ENCODE measurements around the gene SMARCD1.

Gene SMARCD1

GRCh38 chr12:50089730-50090129 lies 4.6 kb downstream of the SMARCD1 start:
- no peak overlapping the region for H3K27ac ChIP-seq (replicated peaks)

GRCh38 chr12:50090391-50090790 lies 5.2 kb downstream of the SMARCD1 start:
- Histone ChIP-seq H3K4me3 (replicated peaks; ENCODE audit: insufficient read depth, low read length) (no peak overlapping the region), H3K27ac (replicated peaks) (no peak overlapping the region), H3K27me3 (ENCODE audit: insufficient read depth, poor library complexity, severe bottlenecking) (no peaks in the 10 kb centered on the region)
- TF ChIP-seq GABPA (IDR thresholded peaks at IDR 0.05; ENCODE audit: low read depth) (no peak), REST (IDR thresholded peaks at IDR 0.05; ENCODE audit: insufficient replicate concordance, low read depth) (no peak), SPI1 (IDR thresholded peaks at IDR 0.05; ENCODE audit: borderline replicate concordance, low read depth) (no peak), CTCF (IDR thresholded peaks at IDR 0.05; ENCODE audit: insufficient read depth, low read length) (no peak), POLR2AphosphoS5 (IDR thresholded peaks at IDR 0.05; ENCODE audit: low read depth) (no peak)
- no peak for DNase-seq (ENCODE audit: low read depth in 1 of 2, low spot score in 1 of 2)

More at GRCh38 chr12:50089730-50090129, 4.6 kb downstream of the SMARCD1 start:
- DNase-seq (ENCODE audit: low read depth in 1 of 2, low spot score in 1 of 2) = no peak
- TF ChIP-seq SPI1 (IDR thresholded peaks at IDR 0.05; ENCODE audit: borderline replicate concordance, low read depth) (no peak), GABPA (IDR thresholded peaks at IDR 0.05; ENCODE audit: low read depth) (no peak)
- H3K4me3 ChIP-seq (replicated peaks; ENCODE audit: insufficient read depth, low read length) = no peak overlapping the region
- no peaks in the 10 kb centered on the region for H3K27me3 ChIP-seq (ENCODE audit: insufficient read depth, poor library complexity, severe bottlenecking)

- no peaks in the 10 kb centered on the region for H3K27me3 ChIP-seq (ENCODE audit: insufficient read depth, poor library complexity, severe bottlenecking)
- TF ChIP-seq GABPA (IDR thresholded peaks at IDR 0.05; ENCODE audit: low read depth) = no peak
- TF ChIP-seq REST (IDR thresholded peaks at IDR 0.05; ENCODE audit: insufficient replicate concordance, low read depth) = no peak
- no peak for TF ChIP-seq CTCF (IDR thresholded peaks at IDR 0.05; ENCODE audit: insufficient read depth, low read length)
- no peak for TF ChIP-seq POLR2AphosphoS5 (IDR thresholded peaks at IDR 0.05; ENCODE audit: low read depth)
- no peak for TF ChIP-seq SPI1 (IDR thresholded peaks at IDR 0.05; ENCODE audit: borderline replicate concordance, low read depth)
- DNase-seq (ENCODE audit: low read depth in 1 of 2, low spot score in 1 of 2) = no peak
- no peak overlapping the region for H3K4me3 ChIP-seq (replicated peaks; ENCODE audit: insufficient read depth, low read length)
- H3K27ac ChIP-seq (replicated peaks) = no peak overlapping the region
Measured at GRCh38 chr12:50097952-50098351, 12.8 kb downstream of the SMARCD1 start.

- DNase-seq (ENCODE audit: low read depth in 1 of 2, low spot score in 1 of 2) = no peak
- TF ChIP-seq REST (IDR thresholded peaks at IDR 0.05; ENCODE audit: insufficient replicate concordance, low read depth) (no peak), POLR2AphosphoS5 (IDR thresholded peaks at IDR 0.05; ENCODE audit: low read depth) (no peak), CTCF (IDR thresholded peaks at IDR 0.05; ENCODE audit: insufficient read depth, low read length) (no peak), GABPA (IDR thresholded peaks at IDR 0.05; ENCODE audit: low read depth) (no peak), SPI1 (IDR thresholded peaks at IDR 0.05; ENCODE audit: borderline replicate concordance, low read depth) (no peak)
- no peaks in the 10 kb centered on the region for H3K27me3 ChIP-seq (ENCODE audit: insufficient read depth, poor library complexity, severe bottlenecking)
- no peak overlapping the region for H3K4me3 ChIP-seq (replicated peaks; ENCODE audit: insufficient read depth, low read length)
- no peak overlapping the region for H3K27ac ChIP-seq (replicated peaks)
Measured at GRCh38 chr12:50099302-50100008, 14.3 kb downstream of the SMARCD1 start.

All from HL-60 (cell line).